ENCODE data around the gene SRD5A1.
"Not testable (repeated sequence)": the region's sequence is repeated elsewhere in the genome, so short reads cannot be mapped to it uniquely, and the experiment has no call there.

Gene SRD5A1

GRCh38 chr5:6644794-6645241, 11.6 kb downstream of the SRD5A1 start (continued):
- no peak for TF ChIP-seq TSHZ2 (CRISPR knock-in tag; IDR thresholded peaks at IDR 0.05)
- TF ChIP-seq ZNF8 (CRISPR knock-in tag; IDR thresholded peaks at IDR 0.05), result no peak

GRCh38 chr5:6645571-6646362, 12.5 kb downstream of the SRD5A1 start:
- not testable (repeated sequence) for ATAC-seq

- no peak for TF ChIP-seq GLIS3 (CRISPR knock-in tag; IDR thresholded peaks at IDR 0.05)
- no peak for TF ChIP-seq TSHZ2 (CRISPR knock-in tag; IDR thresholded peaks at IDR 0.05)
- TF ChIP-seq CREB5 (CRISPR knock-in tag; IDR thresholded peaks at IDR 0.05; ENCODE audit: low read depth), result no peak
- TF ChIP-seq BACH2 (CRISPR knock-in tag; IDR thresholded peaks at IDR 0.05; ENCODE audit: borderline replicate concordance), result no peak
- no peak for TF ChIP-seq SNAI2 (CRISPR knock-in tag; IDR thresholded peaks at IDR 0.05)
- no peak for TF ChIP-seq ZC3H10 (CRISPR knock-in tag; IDR thresholded peaks at IDR 0.05)
- no peak for TF ChIP-seq TCF4 (CRISPR knock-in tag; IDR thresholded peaks at IDR 0.05; ENCODE audit: borderline replicate concordance)
- ATAC-seq, result no peak
These were observed 15.9 kb downstream of the SRD5A1 start for GRCh38 chr5:6649186-6649585.

GRCh38 chr5:6649681-6650080, 16.4 kb downstream of the SRD5A1 start:
- no peak for TF ChIP-seq CSRNP3 (CRISPR knock-in tag; IDR thresholded peaks at IDR 0.05)
- no peak for TF ChIP-seq ZNF70 (CRISPR knock-in tag; IDR thresholded peaks at IDR 0.05)
- no peak for TF ChIP-seq ZFP3 (CRISPR knock-in tag; IDR thresholded peaks at IDR 0.05)
- no peak for TF ChIP-seq OSR1 (CRISPR knock-in tag; IDR thresholded peaks at IDR 0.05)
- no peak for TF ChIP-seq SNAI2 (CRISPR knock-in tag; IDR thresholded peaks at IDR 0.05)
- ATAC-seq, result no peak

GRCh38 chr5:6652025-6652424, 18.8 kb downstream of the SRD5A1 start:
- ATAC-seq, result no peak
- TF ChIP-seq CREB5 (CRISPR knock-in tag; IDR thresholded peaks at IDR 0.05; ENCODE audit: low read depth) (no peak), ZFP30 (CRISPR knock-in tag; IDR thresholded peaks at IDR 0.05) (no peak), TSHZ2 (CRISPR knock-in tag; IDR thresholded peaks at IDR 0.05) (no peak), ZNF565 (CRISPR knock-in tag; conservative IDR thresholded peaks at IDR 0.05; ENCODE audit: low read depth) (no peak), ZC3H10 (CRISPR knock-in tag; IDR thresholded peaks at IDR 0.05) (no peak), BACH2 (CRISPR knock-in tag; IDR thresholded peaks at IDR 0.05; ENCODE audit: borderline replicate concordance) (no peak), CSDC2 (CRISPR knock-in tag; IDR thresholded peaks at IDR 0.05) (no peak), TOX (CRISPR knock-in tag; IDR thresholded peaks at IDR 0.05; ENCODE audit: borderline replicate concordance) (no peak), SNAI2 (CRISPR knock-in tag; IDR thresholded peaks at IDR 0.05) (no peak), ESRRG (CRISPR knock-in tag; IDR thresholded peaks at IDR 0.05) (no peak), ARNTL (CRISPR knock-in tag; IDR thresholded peaks at IDR 0.05; ENCODE audit: borderline replicate concordance, low read depth) (no peak), ISL1 (CRISPR knock-in tag; IDR thresholded peaks at IDR 0.05) (no peak), TCF4 (CRISPR knock-in tag; IDR thresholded peaks at IDR 0.05; ENCODE audit: borderline replicate concordance) (no peak)

Data from SK-N-SH treated with all-trans-retinoic acid at 6 μM for 48 hours (cell line).